Stimulated activated CD4-positive, alpha-beta T cell treated with anti-CD3 and anti-CD28 coated beads, Interleukin-4, amount 100 ng/mL, for 48 hours (primary cell): ENCODE results near the gene JADE2.
"Not testable (repeated sequence)": the region's sequence is repeated elsewhere in the genome, so short reads cannot be mapped to it uniquely, and the experiment has no call there.

ENCODE experiments used
- DNase-seq, 2 donors: peaks; one replicate each; pipeline ENCODE4 v3.0.0-alpha.2; 2020; ENCODE audit warnings: low read depth in 2 of 2

Gene JADE2

DNA sequence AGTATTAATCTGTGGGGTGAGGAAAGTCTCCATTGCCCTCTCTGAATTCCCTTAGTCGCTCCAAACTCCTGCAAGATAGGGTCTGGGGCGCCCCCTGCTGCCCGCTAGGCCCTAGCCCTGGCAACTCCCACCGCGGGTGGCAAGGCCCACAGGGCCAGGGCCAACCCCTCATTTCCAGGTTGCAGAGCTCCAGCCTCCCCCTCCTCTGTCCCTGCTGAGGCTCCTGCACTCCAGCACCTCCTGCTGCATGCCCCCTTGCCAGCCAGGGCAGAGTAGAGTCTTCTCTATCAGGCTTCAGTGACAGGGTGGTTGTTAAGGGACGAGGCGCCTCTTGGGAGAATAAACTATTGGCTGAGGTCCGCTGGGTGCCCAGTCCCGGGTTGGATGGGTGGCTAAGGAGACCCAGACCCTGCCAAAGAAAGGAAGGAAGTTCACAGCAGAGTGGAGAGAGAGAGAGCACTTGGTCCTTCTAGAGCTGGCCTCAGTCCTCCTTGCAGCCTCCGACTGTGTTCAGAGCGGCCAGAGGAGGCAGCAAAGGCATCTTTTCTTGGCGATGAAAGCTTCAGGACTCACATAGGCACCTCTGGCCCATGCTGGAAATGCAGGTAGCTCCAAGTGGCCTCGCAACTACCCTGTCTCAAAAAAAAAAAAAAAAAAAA lies 61.5 kb downstream of the JADE2 start:
- peak; percentile 89 to 93 for DNase-seq

DNA sequence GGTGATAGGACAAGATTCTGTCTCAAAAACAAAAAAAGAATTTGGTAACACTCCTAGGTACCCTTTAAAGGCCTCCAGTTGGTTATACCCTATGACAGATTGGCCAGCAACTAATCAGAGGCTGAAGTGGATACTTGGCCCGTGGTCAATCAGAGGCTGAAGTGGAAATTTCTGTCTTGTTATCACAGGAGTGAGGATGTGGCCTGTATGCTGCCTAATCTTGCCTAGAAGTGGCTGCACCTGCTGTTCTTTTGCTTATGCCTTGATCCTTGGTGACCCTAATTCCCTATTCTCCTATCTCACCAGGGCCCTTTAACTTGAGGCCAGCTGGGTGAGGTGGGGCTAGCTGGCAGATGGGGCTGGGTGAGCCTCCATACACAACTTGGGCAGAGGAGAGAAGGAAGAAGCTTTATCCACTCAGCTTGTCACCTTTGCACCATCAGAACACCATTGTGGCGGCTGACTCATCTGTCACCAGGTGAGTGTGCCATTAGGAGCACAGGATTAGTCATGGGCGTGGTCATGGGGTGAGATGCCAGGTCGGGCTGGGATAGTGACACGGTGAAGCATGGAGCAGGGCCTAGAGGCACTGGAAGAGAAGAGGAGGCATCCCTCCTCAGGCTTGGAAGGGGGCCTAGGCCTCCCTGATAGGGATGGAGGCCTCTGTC lies 65.7 kb downstream of the JADE2 start:
- DNase-seq = peak; percentile 61 to 62

DNA sequence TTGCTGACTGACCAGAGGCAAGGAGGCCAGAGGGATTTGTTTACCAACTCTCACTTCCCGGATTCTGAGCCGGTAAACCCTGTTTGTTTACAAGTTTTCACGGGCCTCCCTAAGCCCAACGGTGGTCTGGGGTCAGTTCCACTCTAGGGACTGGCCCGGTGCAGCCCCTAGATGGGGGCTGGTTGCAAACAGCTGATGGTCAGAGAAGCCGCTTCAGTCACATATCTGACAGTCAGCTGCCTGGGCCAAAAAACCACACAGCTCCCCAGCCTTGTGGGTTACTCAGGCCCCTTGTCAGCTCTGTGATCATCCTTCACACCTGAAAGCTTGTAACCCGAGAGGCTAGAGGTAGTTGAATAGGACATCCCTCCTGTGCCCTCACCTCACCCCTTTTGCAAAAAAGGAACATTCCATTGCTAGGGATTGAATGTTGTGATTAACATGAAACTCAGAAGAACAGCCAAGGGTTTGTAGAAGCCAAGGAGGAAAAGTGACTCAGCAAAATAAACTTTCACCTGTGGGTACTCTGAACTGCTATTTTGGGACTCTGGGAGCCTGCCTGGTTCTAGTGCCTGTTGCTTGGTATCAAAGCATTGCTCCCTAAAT lies 66.8 kb downstream of the JADE2 start:
- no peak for DNase-seq

DNA sequence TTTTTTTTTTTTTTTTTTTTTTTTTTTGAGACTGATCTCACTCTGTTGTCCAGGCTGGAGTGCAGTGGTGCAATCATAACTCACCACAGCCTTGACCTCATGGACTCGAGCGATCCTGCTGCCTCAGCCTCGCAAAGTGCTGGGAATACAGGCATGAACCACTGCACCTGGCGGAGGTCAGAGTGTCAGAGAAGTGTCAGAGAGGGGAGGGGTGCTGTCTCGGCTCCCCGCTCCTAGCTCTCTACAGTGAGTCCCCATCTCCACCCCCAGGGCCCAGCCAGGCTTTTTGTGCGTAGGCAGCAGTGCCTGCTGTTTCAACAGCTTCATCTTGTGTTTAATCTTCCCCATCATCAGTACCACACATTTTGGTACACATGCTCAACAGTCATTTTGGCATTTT lies 68.9 kb downstream of the JADE2 start:
- DNase-seq = no peak

DNA sequence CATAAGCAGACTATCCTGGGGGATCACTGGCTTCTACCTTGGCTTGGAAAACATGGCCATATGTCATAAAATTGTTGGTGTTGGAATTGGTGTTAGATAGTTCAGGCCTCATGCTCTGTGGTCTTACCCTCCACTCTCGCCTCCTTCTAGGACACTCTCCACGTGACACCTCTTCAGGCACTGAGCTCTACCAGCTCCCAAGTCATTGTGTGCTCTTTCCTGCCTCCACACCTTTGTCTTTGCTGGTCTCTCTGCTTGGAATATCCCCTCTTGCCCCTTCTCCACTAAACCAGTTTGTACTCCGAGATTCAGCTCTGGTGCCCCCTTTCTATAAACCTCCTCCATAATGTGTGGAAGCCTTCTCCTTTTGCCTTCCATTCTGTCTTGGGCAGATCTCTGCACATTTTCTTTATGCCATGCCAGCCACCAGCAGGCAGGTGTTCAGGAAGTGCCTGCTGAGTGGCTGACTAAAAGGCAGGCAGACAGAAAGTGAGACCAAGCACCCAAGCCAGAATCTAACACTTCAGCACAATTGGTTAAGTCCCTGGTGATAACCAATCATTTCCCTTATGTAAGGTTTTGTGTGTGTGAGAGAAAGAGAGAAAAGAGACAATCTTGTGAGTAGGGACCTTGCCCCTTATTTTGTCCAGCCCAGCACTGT lies 69.5 kb downstream of the JADE2 start:
- DNase-seq = no peak

DNA sequence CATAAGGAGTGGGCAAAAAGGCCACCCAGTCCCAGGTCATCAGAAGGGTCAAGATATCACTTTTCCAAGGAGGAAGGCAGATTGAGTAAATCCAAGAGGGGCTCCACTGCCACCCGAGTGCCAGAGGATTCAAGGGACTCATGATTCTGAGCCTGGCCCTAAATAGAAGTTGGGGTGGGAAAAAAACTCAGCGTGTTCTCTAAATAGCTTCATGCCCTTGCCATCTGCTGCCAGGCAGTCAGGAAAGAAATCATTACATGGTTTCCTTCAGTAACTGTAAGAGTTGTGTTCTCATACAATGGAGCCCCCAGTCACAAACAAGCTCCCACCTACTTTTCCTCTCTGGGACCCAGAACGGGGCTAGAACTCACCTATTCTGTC lies 70.0 kb downstream of the JADE2 start:
- no peak for DNase-seq

DNA sequence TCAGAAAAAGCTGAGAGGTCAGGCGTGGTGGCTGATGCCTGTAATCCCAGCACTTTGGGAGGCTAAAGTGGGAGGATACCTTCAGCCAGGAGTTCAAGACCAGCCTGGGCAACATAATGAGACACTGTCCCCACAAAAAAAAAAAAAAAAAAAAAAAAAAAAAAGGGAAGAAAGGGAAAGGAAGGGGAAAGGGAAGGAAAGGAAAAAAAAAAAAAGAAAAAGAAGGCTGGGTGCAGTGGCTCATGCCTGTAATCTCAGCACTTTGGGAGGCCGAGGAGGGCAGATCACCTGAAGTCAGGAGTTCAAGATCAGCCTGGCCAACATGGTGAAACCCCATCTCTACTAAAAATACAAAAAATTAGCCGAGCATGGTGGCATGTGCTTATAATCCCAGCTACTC lies 74.3 kb downstream of the JADE2 start:
- DNase-seq = not testable (repeated sequence)

DNA sequence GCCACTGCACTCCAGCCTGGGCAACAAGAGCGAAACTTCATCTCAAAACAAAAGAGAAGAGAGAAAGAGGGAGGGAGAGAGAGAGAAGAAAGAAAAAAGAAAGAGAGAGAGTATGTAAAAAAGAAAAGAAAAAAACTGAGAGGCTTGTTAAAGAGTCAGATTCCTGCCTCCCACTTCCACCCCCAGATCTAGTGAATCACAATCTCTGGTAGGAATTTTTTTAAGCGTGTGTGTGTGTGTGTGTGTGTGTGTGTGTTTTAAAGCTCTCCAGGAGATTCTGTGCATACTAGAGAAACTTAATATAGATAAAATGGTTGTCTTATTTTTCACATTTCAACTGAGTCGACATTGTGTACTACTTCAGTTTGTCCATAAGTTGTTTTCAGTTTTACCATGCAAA lies 75.1 kb downstream of the JADE2 start:
- DNase-seq = no peak

DNA sequence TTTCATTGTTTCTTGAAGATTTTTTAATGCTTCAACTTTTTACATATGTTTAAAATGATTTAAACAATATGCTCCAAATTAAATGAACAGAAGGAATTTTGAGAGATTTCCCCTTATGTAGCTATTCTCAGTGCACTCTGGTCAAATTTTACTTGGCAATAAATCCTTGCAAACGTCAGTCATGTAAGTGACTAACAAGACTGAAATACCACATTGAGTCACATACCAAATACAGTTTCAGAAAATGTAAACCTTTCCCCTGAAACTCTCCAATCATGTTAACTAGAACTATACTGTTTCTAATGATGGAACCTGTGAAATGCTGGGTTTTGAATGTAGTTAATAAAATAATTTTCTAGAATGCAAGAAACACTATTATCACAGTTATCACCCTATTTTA lies 77.6 kb downstream of the JADE2 start:
- no peak for DNase-seq

DNA sequence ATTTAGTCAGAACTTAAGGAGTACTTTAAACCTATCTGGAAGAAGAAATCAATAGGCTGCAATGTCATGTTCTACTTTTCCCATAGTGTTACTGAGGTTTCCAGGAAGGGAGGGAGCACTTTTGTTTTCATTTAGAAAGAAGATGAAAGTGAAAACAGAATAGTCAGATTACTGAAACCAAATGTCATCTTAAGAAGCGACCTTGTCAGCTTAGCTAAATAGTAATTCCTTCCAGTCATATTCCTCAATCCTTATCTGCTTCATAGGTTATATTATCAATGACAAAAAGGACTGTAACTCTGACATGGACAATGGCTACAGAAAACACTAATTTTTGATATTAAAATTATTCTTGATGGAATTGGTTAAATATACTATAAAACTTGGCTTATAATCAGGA lies 79.4 kb downstream of the JADE2 start:
- no peak for DNase-seq

DNA sequence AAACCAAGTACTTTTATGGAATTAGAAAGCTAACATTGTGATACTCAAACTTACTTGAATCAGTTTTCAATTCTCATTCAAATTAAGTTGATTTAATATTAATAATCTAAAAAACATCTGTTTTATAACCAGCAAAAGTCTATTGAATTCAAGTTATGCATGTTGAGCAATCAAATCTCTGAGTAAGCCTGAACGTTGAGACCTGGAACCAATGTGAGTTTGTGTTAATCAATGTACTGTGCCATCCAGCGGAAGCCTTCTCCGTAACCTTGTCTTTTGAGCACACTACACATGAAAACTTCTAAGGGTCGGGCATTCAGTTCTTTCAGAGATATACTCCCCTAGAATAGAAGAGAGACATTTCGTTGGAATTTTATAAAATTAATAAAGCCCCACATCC lies 81.3 kb downstream of the JADE2 start:
- no peak for DNase-seq

DNA sequence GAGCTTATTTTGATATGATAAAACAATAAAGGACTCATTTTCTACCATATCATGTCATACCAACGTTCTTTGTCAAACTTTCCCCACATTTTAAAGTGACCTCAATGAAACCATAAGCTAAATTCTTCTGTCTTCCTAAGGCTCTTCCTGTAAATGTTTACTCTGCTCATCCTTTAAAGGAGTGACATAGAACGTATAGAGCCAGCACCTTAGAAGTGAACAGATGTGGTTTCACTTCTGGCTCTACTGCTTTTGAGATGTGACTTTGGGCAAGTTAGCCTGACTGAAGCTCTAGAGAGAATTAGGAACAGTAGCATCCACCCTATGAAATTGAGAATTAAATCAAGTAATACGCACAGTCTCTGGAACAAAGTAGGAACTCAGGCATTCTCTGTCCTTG lies 83.1 kb downstream of the JADE2 start:
- DNase-seq = no peak

DNA sequence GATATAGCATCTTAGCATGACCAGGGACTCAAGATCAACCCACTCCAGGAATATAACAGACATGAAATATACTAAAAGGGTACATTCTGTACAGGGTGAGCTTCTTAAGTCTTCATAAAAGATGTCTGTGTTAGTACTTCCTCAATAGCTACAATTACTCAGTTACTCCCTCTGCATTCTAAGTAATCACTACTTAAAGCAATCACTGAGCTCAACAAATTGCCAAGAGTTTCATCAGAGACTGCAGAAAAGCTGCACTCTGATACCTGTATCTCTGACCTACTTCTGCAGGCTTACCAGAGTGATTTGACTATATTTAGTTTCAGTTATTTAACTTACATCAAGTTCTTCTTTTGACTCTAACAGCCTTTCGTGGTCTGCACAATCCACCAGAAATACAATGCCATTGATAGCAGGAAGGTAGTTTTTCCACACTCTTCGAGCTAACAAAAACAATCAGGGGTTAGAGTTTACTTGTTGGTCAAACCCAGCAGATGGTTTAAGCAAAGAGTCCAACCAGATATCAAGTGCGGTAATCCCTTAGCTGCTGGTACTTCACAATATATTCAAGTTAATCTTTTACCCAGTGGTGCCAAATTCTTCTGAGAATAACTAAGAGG lies 83.9 kb downstream of the JADE2 start:
- no peak for DNase-seq

DNA sequence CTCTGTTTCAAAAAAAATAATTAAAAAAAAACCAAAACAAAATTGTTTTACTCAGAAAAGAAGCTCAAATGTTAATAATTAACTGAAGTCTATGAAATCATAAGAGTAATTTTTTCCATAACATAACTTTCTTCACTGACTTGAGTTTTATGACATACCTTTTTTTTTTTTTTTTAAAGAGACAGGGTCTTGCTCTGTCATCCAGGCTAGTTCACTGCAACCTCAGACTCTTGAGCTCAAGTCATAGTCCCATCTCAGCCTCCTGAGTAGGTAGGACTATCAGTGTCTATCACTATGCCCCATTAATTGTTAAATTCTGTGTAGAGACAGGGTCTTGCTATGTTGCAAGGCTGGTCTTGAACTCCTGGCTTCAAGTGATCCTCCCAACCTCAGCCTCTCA lies 85.3 kb downstream of the JADE2 start:
- no peak for DNase-seq

DNA sequence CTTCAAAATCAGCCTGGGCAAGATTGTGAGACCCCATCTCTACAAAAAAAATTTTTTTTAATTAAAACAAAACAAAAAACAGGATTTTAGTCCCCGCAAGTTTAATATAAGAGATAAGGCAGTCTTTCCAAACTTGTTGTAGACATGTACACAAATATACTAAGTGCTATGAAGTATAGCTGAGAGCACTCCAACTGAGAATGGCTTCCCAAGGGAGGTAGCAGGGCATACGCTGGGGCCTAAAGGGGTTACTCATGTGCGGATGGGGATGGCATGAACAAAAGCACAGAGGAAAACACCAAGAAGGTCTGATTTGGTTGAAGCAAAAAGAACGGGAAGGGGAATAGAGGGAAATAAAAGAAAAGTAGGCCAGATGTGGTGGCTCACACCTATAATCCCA lies 86.0 kb downstream of the JADE2 start:
- DNase-seq = no peak

DNA sequence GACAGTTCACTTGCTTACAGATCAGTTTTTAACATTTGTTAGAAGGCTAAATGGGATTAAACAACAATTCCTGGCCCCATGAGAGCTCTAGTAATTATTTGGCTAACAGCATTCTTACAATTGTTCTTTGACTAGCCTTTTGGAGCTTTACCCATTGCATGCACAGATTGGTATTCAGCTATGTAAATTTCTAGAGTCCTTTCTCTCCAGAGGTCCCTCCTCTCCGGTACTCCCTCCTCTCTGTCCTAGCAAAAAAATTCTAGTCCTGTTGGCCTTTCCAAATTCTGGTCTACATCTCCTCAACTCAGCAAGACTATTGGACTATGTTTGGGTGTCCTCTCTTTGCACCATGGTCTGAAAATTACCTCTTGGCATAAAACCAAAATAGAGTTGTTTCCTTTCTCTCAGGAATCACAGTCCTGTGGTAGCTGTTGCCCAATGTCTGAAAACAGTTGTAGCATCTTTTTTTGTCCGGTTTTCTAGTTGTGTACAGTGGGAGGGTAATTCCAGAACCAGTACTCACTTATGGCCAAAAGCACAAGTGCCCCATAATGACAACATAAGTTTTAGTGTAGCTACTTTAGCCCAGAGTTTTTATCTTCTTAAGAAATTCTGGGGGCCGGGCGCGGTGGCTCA lies 89.1 kb downstream of the JADE2 start:
- DNase-seq = no peak

DNA sequence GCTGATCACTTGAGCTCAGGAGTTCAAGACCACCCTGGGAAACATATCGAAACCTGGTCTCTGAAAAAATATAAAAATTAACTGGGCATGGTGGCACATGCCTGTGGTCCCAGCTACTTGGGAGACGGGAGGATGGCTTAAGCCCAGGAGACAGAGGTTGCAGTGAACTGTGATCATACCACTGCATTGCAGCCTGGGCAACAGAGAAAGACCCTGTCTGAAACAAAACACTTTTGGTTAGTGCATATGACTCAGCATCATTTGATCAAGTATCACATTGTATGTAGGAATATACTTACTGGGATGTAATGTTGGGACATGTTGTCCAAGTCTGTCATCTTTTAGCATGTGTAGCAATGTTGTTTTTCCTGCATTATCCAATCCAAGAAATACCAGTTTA lies 95.2 kb downstream of the JADE2 start:
- DNase-seq = no peak

DNA sequence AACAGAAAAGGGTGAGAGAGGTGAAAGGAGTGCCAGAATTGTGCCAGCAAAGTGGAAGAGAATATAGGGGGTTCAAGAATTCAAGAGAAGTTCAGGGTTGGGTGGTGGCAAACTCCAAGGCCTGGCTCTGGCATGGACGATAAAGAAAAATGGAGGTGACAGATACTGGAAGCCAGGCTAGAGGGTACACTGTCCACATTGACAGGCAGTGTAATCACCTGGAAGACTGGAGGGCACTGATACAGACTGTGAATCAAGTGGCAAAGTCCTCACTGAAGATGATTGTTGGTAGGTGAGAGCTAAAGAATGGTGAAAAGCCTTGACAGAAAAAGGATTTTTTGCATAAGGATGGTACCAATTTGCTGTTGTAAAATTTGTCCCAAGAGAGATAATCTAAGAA lies 100.1 kb downstream of the JADE2 start:
- DNase-seq = no peak

DNA sequence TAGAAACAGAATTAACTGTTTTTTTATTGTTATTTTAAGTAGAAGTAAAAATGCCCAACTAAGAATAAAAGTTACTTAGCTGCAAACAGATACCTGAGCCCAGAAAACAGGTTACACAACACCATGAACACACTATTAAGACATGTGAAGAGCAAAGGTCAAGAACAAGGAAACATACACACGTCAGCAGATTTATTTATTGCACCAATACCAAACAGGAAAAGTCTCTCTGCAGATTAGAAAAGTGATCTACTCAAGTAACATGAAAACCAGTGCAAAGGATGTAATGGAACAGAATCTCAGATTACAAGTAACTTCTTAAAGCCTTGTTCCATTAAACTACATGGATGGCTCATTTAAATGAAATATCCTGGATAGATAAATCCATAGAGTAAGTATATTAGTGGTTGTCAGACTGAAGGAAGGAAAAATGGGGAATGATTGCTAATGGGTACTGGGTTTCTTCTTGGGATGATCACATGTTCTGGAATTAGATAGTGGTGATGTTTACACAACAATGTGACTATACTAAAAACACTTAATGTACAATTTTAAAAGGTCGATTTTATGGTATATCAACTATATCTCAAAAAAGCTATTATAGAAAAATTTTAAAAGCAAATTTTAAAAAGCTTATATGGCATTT lies 101.0 kb downstream of the JADE2 start:
- DNase-seq = no peak
